SU-DHL-6 (cell line): ENCODE data around the gene COBL.

Experiments
- H2AFZ ChIP-seq: fragments of 200-600 bp; sonication (generic); 2 replicates; pipeline ENCODE4 v1.6.1; 2014; ENCODE audit warnings: low read depth, mild to moderate bottlenecking, moderate library complexity, mixed read lengths, antibody characterized with exemption, low read length; ENCODE audit not compliant: severe bottlenecking
- H3F3A ChIP-seq: fragments of 200-600 bp; shearing (Covaris generic); 2 replicates; pipeline ENCODE4 v1.6.0; 2016; ENCODE audit warnings: antibody characterized with exemption, mild to moderate bottlenecking; ENCODE audit not compliant: insufficient read depth
- H3K27ac ChIP-seq: fragments of 200-600 bp; sonication (generic); 2 replicates; pipeline ENCODE4 v1.5.1; 2016; ENCODE audit warnings: low read depth, mild to moderate bottlenecking, low read length, moderate library complexity, mixed read lengths
- H3K27me3 ChIP-seq: fragments of 200-600 bp; sonication (generic), shearing (Covaris generic); 2 replicates; pipeline ENCODE4 v1.6.0; 2014; ENCODE audit warnings: mild to moderate bottlenecking, low read length
- H3K36me3 ChIP-seq: fragments of 200-600 bp; sonication (generic); 2 replicates; pipeline ENCODE4 v1.6.1; 2014; ENCODE audit warnings: mild to moderate bottlenecking, low read length, mixed read lengths
- H3K4me2 ChIP-seq: fragments of 300-600, 200-600 bp; shearing (Covaris generic), sonication (generic); 2 replicates; pipeline ENCODE4 v1.6.0; 2014; ENCODE audit warnings: low read length, low read depth, mild to moderate bottlenecking; ENCODE audit not compliant: poor library complexity, severe bottlenecking
- H3K4me3 ChIP-seq: fragments of 200-600 bp; sonication (generic); 2 replicates; pipeline ENCODE4 v1.5.1; 2014; ENCODE audit warnings: antibody characterized with exemption, low read length, mild to moderate bottlenecking, mixed read lengths; ENCODE audit not compliant: insufficient read depth, poor library complexity, severe bottlenecking
- H3K79me2 ChIP-seq: fragments of 200-600 bp; sonication (generic); 2 replicates; pipeline ENCODE4 v1.6.1; 2014; ENCODE audit warnings: mild to moderate bottlenecking, low read length, moderate library complexity; ENCODE audit not compliant: insufficient read depth
- H3K9ac ChIP-seq: fragments of 200-600 bp; sonication (generic); 2 replicates; pipeline ENCODE4 v1.7.0; 2014; ENCODE audit warnings: mild to moderate bottlenecking, low read length
- H3K9me2 ChIP-seq: fragments of 200-600 bp; sonication (generic); replicated peaks from 2 replicates; pipeline ENCODE4 v1.6.1; 2014; ENCODE audit warnings: low read length; ENCODE audit not compliant: insufficient read depth
- H3K9me3 ChIP-seq: fragments of 200-600 bp; sonication (generic); 2 replicates; pipeline ENCODE4 v1.6.1; 2014; ENCODE audit warnings: low read length, mixed read lengths; ENCODE audit not compliant: insufficient read depth
- H4K20me1 ChIP-seq: fragments of 200-600 bp; sonication (generic); 2 replicates; pipeline ENCODE4 v1.6.1; 2014; ENCODE audit warnings: low read depth, mild to moderate bottlenecking, antibody characterized with exemption, low read length, moderate library complexity, mixed read lengths
- CTCF ChIP-seq: fragments of 200-600 bp; sonication (generic); IDR thresholded peaks from one replicate; pipeline ENCODE4 v1.5.1; 2017; ENCODE audit warnings: antibody characterized with exemption, mild to moderate bottlenecking, low read length, moderate library complexity; ENCODE audit not compliant: insufficient read depth, poor library complexity, severe bottlenecking
- EZH2phosphoT487 ChIP-seq: fragments of 200-600 bp; sonication (generic), shearing (Covaris generic); conservative IDR thresholded peaks from 2 replicates; pipeline ENCODE4 v1.6.1; 2018; ENCODE audit warnings: mild to moderate bottlenecking, antibody characterized with exemption, low read length, moderate library complexity, mixed read lengths

Gene COBL

GRCh38 chr7:51220226-51220625, 96.4 kb downstream of the COBL start:
- Histone ChIP-seq H4K20me1 (no peaks in the 10 kb centered on the region), H3K27ac (no peak overlapping the region), H3K9me2 (no peaks in the 10 kb centered on the region), H3K79me2 (no peaks in the 10 kb centered on the region), H3K4me3 (no peak overlapping the region), H3K9ac (no peak overlapping the region), H3F3A (no peaks in the 10 kb centered on the region), H3K36me3 (no peaks in the 10 kb centered on the region), H3K9me3 (no peaks in the 10 kb centered on the region), H2AFZ (no peak overlapping the region), H3K4me2 (no peak overlapping the region), H3K27me3 (no peaks in the 10 kb centered on the region)
- TF ChIP-seq CTCF (no peak), EZH2phosphoT487 (no peak)

DNA sequence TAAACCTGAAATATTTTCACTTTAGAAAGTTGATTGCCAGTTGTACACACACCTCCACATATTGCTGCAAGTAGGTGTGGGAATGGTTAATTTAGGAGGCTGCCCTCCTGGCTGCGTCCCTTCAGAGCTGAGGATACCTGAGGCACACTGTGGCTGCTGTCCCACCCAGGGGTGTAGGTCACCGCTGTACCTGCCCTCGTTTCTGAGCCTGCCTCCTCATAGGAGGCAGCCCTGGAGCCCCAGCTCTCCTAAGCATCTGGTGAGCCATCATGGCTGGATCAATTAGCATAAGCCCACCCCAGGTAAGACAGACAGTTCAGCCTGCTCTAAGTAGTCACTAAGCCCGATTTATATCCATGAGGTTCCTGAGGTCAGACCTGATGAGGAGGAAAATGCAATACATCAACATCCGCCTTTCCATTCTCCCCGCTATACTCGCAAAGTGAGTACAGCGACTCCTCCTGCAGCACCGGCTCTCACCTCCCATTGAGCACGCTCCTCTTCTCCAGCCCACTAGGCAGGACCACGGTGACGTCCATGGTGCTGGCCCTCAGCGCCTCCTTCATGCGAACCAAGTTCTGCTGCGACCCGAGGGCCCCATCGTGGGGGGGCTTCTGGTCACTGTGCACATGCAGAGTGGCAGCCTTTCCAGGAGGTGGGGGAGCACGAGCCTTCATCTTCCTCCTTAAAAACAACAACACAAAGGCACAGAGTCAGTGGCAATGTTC, 97.2 kb downstream of the COBL start:
- Histone ChIP-seq H3K9me2 (no peaks in the 10 kb centered on the region), H3K4me3 (no peak overlapping the region), H3K79me2 (no peaks in the 10 kb centered on the region), H3K27ac (no peak overlapping the region), H3K27me3 (no peaks in the 10 kb centered on the region), H3K36me3 (no peaks in the 10 kb centered on the region), H3K9ac (no peak overlapping the region), H3F3A (no peaks in the 10 kb centered on the region), H3K4me2 (no peak overlapping the region), H4K20me1 (no peaks in the 10 kb centered on the region), H3K9me3 (no peaks in the 10 kb centered on the region), H2AFZ (no peak overlapping the region)
- TF ChIP-seq EZH2phosphoT487: no peak
- no peak for TF ChIP-seq CTCF

DNA sequence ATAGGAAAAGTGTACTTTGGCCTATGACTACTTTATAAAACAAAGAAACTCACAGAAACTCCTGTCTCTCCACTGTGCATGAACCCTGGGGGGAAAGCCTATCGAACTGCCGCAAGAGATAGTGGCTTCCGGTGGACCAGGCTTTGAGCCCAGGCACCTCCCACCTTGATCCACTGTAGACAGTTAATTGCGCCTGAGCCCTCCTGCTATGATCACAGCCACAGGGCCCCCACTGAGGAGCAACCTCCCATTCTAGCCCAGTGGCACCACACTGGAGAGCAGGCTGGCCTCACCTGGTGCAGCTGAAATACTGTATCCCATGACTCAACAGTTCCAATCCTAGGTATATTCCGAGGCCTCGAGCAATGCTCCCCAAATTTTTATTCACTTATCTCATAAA, 98.8 kb downstream of the COBL start:
- Histone ChIP-seq H3K9me2 (no peaks in the 10 kb centered on the region), H3K9me3 (no peaks in the 10 kb centered on the region), H2AFZ (no peak overlapping the region), H3K27me3 (no peaks in the 10 kb centered on the region), H3K79me2 (no peaks in the 10 kb centered on the region), H3K36me3 (no peaks in the 10 kb centered on the region), H3F3A (no peaks in the 10 kb centered on the region), H3K4me3 (no peak overlapping the region), H3K4me2 (no peak overlapping the region), H4K20me1 (no peaks in the 10 kb centered on the region), H3K27ac (no peak overlapping the region), H3K9ac (no peak overlapping the region)
- TF ChIP-seq CTCF (no peak), EZH2phosphoT487 (no peak)
